Gastroesophageal sphincter (tissue), 3 donors: Measurements from ENCODE around the gene BRCA1.
"Not testable (repeated sequence)": the region's sequence is repeated elsewhere in the genome, so short reads cannot be mapped to it uniquely, and the experiment has no call there.

Source experiments
- POLR2A ChIP-seq, 2 donors: fragments of 450-650 bp; IDR thresholded peaks; one replicate each; pipeline ENCODE4 v1.6.1; 2017; ENCODE audit warnings: antibody characterized with exemption in 2 of 2, mild to moderate bottlenecking in 2 of 2, moderate library complexity in 1 of 2
- POLR2AphosphoS5 ChIP-seq: sonication (generic); formaldehyde crosslinking; IDR thresholded peaks from one replicate; pipeline ENCODE4 v1.6.1; 2017; ENCODE audit warnings: antibody characterized with exemption
- TF ChIP-seq, protein P1 (sequence below), 4 experiments: fragments of 200-600 bp in 2 of 4; fragments of 450-650 bp in 2 of 4; sonication (generic) in 1 of 4; IDR thresholded peaks; one replicate each; pipeline ENCODE4 v1.5.1; 2017 to 2019; ENCODE audit warnings: antibody characterized with exemption in 4 of 4, mild to moderate bottlenecking in 2 of 4, moderate library complexity in 2 of 4

DNA sequence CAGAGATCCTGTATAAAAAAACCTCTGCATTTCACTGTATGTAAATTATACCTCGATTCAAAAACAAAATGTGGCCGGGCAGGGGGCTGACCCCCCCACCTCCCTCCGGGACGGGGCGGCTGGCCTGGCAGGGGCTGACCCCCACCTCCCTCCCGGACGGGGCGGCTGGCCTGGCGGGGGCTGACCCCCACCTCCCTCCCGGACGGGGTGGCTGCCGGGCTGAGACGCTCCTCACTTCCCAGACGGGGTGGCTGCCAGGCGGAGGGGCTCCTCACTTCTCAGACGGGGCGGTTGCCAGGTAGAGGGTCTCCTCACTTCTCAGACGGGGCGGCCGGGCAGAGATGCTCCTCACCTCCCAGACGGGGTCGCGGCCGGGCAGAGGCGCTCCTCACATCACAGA is 34.1 kb upstream of the BRCA1 start:
- TF ChIP-seq, protein P1, sequence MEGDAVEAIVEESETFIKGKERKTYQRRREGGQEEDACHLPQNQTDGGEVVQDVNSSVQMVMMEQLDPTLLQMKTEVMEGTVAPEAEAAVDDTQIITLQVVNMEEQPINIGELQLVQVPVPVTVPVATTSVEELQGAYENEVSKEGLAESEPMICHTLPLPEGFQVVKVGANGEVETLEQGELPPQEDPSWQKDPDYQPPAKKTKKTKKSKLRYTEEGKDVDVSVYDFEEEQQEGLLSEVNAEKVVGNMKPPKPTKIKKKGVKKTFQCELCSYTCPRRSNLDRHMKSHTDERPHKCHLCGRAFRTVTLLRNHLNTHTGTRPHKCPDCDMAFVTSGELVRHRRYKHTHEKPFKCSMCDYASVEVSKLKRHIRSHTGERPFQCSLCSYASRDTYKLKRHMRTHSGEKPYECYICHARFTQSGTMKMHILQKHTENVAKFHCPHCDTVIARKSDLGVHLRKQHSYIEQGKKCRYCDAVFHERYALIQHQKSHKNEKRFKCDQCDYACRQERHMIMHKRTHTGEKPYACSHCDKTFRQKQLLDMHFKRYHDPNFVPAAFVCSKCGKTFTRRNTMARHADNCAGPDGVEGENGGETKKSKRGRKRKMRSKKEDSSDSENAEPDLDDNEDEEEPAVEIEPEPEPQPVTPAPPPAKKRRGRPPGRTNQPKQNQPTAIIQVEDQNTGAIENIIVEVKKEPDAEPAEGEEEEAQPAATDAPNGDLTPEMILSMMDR (IDR thresholded peaks at IDR 0.05): not testable (repeated sequence)
- not testable (repeated sequence) for TF ChIP-seq POLR2A (IDR thresholded peaks at IDR 0.05); POLR2AphosphoS5
